Iris pigment epithelial cell (primary cell): ENCODE data around the gene PEX7.
A peak's percentile ranks its signal among the peaks of the same experiment; 100 is the strongest.
"Not testable (repeated sequence)": the region's sequence is repeated elsewhere in the genome, so short reads cannot be mapped to it uniquely, and the experiment has no call there.

Source experiments
- DNase-seq: peaks from one replicate; pipeline ENCODE4 v3.0.0-alpha.2; 2011; ENCODE audit warnings: low read depth

The PEX7 gene

DNA sequence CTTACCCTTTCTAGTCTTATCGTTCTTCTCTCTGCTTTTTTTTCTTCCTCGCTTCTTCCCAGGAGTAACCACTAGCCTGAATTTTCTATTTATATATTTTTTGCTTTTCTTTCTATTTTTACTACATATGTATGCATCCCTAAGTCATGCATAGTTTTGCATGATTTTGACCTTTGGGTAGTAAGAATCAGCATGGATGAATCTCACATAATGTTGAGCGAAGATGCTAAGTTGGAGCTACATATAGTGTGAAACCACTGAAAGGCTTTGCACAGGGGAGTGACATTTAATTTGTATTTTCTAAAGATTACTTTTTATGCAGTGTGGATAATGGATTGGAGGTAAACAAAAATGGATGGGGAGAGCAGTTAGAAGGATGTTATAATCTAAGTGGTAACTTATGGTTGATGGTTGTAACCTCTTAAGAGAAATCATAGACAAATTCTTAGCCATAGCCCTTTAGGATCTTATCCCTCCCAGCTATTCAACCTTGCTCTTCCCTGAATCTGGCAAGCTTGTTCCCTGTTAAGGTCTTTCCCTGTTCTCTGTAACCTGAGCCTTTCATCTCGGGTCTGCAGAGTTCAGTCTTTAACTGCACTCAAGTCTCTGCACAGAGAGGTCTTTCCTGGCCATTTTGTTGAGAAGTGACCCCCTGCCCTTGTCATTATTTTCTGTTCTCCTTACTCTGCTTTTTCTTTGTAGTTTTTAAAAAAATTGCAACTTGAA lies 18.0 kb downstream of the PEX7 start:
- DNase-seq, result no peak

DNA sequence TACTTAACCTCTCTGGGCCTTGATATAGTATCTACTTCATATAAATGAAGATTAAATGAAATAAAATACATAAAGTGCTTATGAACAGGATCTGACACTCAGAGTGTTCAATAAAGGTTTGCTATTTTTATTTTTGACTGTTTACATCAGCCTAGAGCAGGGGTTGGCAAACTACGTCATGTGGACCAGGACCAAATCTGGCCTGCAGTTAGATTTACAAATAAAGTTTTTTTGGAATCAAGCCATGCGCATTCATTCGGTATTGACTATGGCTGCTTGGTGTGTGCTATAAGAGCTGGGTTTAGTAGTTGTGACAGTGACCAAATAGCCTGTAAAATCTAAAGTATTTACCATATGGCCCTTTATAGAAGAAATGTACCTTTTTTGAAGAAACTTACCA lies 20.8 kb downstream of the PEX7 start:
- DNase-seq, result no peak

DNA sequence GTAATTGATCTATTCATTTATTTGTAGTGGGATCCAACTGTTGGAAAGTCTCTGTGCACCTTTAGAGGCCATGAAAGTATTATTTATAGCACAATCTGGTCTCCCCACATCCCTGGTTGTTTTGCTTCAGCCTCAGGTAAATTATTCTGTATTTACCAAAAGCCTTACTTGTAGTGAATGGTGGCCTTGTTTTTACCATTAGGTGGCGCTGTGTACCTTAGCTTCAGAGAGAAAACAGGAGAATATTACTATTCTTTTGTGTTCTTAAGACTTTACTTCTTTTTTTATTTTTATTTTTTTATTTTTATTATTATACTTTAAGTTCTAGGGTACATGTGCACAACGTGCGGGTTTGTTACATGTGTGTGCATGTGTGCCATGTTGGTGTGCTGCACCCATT lies 23.7 kb downstream of the PEX7 start:
- DNase-seq, result peak; percentile 74

DNA sequence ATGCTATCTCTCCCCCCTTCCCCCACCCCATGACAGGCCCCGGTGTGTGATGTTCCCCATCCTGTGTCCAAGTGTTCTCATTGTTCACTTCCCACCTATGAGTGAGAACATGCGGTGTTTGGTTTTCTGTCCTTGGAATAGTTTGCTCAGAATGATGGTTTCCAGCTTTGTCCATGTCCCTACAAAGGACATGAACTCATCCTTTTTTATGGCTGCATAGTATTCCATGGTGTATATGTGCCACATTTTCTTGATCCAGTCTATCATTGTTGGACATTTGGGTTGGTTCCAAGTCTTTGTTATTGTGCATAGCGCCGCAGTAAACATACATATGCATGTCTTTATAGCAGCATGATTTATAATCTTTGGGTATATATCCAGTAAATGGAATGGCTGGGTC lies 24.1 kb downstream of the PEX7 start:
- not testable (repeated sequence) for DNase-seq

- not testable (repeated sequence) for DNase-seq
These were observed 27.7 kb downstream of the PEX7 start for GRCh38 chr6:136849979-136850563.

- DNase-seq, result no peak
These were observed 37.0 kb downstream of the PEX7 start for GRCh38 chr6:136859430-136859829.

- no peak for DNase-seq
These were observed 37.7 kb downstream of the PEX7 start for GRCh38 chr6:136860043-136860442.

DNA sequence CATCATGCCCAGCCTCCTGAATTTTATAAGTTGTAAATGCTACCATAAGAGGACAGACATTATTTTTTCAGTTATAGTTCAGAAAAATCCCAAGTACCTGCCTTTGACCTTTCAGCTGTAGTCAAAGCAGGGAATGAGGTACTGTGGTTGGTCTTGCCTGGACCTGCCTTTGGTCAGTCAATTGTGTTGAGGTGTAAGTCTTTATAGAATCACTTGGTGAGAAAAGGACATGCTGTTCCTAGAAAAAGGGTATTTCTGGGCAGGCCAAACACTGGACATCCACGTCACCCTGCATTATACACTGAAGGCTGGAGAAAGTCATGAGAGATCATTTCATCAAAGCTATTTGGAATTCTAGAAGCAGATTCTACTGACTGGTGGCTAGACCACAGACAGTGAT lies 40.3 kb downstream of the PEX7 start:
- no peak for DNase-seq

DNA sequence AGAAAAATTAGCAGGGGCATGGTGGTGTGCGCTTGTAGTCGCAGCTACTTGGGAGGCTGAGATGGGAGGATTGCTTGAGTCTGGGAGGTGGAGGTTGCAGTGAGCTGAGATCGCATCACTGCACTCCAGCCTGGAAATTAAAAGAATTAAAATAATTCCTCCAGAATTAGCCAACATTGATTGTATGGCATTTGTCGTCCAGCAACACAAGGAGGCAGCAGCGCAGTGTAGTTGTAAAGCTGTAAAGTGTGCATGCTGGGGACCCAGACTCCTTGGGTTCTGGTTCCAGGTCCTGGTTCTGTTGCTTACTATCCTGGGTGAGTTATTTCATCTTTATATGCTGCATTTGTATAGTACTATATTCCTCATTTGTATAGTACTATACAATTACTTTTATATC lies 41.4 kb downstream of the PEX7 start:
- no peak for DNase-seq

DNA sequence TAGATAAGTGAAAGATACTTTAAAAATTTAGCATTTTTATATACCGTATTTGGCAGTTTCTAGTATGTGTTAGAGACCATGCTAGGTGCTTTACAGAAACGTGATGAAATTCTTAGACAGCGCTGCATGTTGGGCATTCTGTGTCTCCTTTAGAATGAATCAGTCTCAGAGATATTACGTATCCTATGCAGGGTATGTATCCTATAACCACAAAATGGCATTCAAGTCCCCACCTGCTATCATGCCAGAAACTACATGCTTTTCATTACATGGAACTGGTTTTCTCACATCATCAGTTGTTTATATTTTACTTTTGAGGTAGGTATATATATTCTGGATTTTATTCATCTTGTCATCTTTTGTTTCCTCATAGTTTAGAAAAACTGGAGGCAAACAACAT lies 42.3 kb downstream of the PEX7 start:
- no peak for DNase-seq

DNA sequence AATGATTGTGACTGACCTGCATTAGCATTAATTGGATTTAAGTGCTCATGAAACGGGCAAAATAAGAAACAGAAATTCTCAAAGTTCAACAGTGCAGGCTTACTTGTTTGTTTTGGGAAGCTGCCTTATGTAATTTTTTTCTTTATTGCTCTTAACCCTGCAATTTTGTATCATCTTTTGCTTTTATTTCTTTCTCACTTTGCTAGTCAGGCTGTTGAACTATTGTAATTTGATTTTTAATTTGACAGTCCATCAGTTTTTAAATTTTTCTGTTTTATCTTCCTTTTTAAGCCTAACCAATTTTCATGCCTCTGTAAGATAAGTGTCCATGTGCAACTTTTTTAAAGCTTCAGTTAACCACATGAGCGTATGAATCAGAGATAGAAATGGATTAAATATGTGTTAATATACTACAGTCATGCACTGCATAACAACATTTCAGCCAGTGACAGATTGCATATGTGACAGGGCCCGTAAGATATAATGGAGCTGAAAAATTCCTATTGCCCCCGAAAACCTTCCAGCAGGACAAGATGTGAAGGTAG lies 44.6 kb downstream of the PEX7 start:
- peak; percentile 44 for DNase-seq

- no peak for DNase-seq
These were observed 47.1 kb downstream of the PEX7 start for GRCh38 chr6:136869451-136869850.

- no peak for DNase-seq
These were observed 51.4 kb downstream of the PEX7 start for GRCh38 chr6:136873748-136874147.

- not testable (repeated sequence) for DNase-seq
These were observed 54.1 kb downstream of the PEX7 start for GRCh38 chr6:136876469-136876868.

DNA sequence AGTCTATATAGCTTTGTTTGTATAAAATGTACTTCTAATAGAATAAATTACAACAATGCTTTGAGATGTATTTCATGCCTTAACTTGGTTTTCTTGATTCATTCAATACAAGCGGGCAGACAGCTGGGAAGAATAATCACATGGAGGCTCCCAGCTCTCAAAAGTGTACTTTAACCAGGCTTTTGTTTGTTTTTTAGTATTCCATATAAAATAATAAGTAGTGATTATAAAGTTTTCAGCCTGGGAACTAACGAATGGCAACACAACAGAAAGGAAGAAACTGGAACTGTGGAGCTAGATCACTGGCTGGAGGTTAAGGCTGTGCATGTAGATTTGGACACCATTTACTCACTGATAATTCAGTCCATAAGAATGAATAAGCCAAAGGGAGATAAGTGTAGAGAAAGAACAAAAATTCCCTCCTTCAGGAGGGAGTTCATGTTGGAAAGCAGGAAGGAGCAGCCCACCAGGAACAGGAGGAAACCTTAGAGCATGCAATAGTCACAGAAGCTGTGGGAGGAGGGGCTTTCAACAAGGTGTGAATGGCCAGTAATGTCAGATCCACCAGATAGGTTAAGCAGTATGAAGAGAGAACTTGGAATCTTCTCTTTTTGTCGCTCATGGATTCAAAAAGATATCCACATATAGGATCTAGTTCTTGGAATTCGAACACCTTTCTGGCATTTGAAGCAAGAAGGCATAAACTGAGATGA lies 58.5 kb downstream of the PEX7 start:
- DNase-seq, result no peak

DNA sequence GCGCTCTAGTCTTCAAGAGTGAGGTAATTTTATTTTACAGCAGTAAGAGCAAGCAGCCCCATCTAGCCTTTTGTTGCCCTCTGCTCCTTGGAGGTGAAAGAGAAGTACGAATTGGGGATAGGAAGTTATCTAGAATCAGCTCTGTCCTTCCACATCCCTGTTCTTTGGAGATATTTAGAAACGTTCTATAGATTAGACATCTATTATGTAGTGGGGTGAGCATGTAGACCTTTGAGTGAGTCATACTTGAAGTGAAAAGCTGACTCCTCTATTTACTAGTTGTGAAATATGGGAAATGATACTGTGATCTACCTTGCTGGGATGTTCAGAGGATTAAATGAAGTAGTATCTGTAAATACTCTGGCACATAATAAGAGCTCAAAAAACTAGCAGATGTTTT lies 63.7 kb downstream of the PEX7 start:
- peak; percentile 67 for DNase-seq

DNA sequence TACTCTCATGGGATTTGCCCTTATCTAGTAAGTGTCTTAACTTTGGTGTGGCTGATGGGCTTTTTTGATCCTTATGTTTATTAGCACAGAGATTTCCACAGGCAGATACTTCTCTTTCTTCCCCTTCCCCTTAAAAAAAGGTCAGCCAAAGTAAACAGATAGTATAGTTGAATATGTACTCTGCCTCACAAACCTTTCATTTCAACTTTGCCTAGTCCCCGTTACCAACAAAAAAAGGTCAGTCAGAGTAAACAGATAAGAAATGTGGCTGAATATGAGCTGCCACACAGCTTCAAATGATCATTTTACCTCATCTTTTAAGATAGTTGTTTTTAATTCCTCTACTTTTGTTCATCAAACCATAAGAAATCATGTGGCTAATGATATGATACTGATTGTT lies 65.6 kb downstream of the PEX7 start:
- no peak for DNase-seq

DNA sequence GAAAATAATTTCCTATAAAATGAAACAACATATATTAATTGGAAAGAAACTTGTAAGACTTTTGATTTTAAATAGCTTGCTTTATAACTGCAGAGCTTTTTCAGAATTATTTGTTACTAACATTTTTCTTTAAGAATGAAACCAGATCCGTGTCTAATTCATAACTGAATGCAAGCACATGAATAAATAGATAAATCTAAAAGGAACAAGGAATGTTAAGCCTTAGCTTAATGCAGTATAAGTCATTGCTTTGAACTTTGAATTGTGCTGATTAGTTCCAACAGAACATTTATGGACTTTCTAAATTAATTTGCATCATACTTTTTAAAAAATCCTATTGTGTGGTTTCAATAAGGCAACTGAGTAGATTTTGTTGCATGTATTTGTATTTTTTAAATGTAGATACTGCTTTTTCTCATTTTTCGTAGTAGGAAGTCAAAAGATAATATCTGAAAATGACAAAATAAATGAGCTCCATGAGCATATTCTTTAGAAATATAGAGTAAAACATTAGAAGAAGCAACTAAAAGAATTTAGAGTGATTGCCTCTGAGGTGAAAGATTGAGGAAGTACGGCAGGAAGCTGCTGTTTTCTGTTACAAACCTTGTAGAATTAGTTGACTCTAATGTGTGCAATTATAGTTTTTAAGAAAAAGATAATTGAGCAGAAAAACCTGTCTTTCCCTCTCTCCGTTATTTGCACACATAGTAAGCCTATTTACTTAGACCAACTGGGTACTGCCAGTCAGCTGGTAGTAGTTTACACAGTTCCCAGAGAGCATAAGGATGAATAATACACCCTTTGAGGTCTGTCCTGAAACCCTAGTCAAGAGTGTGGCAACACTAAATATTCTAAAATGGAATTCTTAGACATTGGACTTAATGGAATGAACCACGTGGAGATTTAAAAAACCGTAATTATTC lies 67.1 kb downstream of the PEX7 start:
- no peak for DNase-seq

DNA sequence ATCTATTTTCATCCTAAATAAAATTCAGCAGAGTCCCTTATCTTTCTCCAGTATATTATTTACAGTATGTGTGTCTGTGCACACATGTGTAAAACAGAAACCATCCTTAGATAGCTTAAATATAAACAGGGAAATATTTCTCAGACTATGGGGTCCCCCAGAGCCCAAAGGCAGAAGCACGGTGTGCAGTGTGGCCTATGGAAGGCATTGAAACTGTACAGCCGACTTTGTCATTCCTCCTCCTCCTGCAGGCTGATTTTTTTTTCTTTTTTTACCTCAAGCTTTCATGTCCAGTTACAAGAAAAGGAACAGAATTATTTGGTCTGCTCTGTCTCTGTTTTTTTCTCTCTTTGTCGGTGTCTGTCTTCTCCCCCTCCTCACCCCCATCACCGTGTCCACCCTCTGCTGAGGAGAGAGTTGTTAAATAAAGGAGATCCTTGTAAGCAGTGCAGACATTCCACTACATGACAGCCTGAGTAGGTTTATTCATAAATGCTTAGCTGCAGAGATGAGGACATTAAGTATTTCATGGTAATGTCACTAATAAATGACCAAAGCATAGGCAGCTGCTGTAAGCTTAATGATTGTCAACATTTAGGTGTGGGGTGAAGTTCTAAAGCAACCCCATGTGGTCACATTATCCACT lies 67.9 kb downstream of the PEX7 start:
- DNase-seq, result no peak

GRCh38 chr6:136890986-136891385 lies 68.6 kb downstream of the PEX7 start:
- DNase-seq, result no peak

DNA sequence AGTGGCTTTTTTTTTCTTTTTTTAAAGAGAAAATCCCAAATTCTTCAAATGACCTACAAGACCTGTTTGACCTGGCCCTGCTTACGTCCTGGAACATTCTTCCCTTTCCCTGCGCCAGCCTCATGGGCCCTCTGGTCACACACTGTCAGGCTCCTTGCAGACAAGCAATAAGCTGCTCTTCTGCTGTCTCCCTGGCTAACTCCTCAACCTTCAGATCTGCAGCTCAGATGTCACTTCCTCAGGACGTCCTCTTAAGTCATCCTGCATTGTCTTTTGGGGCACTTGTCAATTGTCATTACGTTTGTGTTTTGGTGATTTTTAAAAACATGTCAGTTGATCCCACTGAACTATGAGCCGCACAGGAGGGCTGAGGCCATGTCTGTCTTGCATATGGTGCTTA lies 70.8 kb downstream of the PEX7 start:
- DNase-seq, result no peak

- DNase-seq, result no peak
These were observed 73.5 kb downstream of the PEX7 start for GRCh38 chr6:136895901-136896300.
